HG02642 (cell line): ENCODE results near the gene ZNF462.
"Not testable (repeated sequence)": the region's sequence is repeated elsewhere in the genome, so short reads cannot be mapped to it uniquely, and the experiment has no call there.

ENCODE experiments used
- ATAC-seq: cut with Tn5 transposase; IDR thresholded peaks from one replicate; pipeline ENCODE4 v1.9.1; 2021; ENCODE audit warnings: mild to moderate bottlenecking; ENCODE audit not compliant: unreplicated experiment, poor library complexity

The ZNF462 gene, protein sequence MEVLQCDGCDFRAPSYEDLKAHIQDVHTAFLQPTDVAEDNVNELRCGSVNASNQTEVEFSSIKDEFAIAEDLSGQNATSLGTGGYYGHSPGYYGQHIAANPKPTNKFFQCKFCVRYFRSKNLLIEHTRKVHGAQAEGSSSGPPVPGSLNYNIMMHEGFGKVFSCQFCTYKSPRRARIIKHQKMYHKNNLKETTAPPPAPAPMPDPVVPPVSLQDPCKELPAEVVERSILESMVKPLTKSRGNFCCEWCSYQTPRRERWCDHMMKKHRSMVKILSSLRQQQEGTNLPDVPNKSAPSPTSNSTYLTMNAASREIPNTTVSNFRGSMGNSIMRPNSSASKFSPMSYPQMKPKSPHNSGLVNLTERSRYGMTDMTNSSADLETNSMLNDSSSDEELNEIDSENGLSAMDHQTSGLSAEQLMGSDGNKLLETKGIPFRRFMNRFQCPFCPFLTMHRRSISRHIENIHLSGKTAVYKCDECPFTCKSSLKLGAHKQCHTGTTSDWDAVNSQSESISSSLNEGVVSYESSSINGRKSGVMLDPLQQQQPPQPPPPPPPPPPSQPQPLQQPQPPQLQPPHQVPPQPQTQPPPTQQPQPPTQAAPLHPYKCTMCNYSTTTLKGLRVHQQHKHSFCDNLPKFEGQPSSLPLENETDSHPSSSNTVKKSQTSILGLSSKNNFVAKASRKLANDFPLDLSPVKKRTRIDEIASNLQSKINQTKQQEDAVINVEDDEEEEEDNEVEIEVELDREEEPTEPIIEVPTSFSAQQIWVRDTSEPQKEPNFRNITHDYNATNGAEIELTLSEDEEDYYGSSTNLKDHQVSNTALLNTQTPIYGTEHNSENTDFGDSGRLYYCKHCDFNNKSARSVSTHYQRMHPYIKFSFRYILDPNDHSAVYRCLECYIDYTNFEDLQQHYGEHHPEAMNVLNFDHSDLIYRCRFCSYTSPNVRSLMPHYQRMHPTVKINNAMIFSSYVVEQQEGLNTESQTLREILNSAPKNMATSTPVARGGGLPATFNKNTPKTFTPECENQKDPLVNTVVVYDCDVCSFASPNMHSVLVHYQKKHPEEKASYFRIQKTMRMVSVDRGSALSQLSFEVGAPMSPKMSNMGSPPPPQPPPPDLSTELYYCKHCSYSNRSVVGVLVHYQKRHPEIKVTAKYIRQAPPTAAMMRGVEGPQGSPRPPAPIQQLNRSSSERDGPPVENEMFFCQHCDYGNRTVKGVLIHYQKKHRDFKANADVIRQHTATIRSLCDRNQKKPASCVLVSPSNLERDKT (N-terminal part only)

DNA sequence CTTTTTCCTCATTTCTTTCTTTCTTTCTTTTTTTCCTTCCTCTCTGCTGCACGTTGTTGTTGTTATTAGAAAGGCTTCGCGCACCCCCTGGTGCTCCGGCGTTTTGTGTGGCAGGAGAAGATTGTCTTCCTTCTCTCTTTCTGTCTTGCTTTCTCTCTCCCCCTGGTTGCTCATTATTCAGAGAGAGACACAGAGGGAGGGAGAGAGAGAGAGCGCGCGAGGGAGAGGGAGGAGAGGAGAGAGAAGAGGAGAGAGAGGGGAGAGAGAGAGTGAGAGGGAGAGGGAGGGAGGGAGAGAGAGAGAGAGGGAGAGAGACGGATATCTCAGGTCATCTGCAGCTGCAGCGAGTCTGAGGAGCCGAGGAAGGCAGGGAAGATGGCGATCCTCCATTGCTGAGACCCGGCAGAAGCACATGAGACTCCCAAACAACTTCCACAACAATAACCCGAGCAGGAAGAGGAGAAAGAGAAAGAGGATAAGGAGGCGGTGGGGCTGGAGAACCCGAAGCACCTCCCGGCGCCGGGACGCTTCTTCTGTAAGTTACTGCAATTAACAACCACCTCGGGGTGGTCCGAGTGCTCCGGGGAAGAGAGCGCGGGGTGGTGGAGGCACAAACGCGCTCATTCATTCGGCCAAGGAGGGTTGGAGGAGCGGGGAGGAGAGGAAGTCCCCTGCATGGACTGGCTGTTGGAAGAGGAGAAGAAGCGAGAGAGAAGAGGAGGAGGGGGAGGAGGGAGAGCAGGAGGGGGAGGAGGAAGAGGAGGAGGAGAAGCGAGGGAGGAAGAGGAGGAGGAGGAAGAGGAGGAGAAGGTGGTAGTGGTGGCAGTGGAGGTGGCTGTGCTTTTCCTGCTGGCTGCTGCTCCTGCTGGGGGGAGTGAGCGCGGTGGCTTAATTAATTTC, at the start of gene ZNF462:
Gene ZNF462, plus strand, starts transcription at position 346 of the 900 bp plus-strand sequence. CDS start 60,218 bp downstream, outside the sequence.
- ATAC-seq = no peak

DNA sequence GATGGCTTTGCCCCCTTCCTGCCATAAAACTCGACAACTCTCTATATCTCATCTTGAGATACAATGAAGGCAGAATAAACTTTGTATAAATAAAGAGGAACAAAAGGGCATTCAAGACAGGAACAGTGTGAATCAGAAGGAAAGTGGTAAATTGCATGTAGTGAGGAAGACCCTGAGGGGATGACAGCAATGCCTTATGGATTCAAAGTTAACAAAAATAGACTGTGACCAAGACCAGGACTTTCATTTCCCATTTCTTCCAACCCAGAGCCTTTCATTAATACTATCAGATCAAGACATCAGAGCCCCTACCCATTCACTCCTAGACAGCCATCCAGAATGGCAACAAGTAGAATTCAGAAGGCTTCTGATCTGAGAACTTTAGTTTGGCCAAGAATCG, 46.4 kb upstream of the ZNF462 start:
- ATAC-seq = no peak

DNA sequence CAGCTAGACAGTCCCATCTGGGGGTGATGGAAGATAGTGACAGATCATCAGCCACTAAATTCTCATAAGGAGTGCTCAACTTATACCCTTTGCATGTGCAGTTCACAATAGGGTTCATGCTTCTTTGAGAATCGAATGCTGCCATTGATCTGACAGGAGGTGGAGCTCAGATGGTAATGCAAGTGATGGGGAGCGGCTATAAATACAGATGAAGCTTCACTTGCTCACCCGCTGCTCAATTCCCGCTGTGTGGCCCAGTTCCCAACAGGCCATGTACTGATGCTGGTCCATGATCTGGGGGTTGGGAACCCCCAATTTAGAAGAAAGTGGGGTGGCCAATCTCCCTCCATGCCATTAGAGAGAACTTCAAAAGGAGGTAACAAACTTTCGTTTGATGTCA, 44.9 kb upstream of the ZNF462 start:
- ATAC-seq = no peak

DNA sequence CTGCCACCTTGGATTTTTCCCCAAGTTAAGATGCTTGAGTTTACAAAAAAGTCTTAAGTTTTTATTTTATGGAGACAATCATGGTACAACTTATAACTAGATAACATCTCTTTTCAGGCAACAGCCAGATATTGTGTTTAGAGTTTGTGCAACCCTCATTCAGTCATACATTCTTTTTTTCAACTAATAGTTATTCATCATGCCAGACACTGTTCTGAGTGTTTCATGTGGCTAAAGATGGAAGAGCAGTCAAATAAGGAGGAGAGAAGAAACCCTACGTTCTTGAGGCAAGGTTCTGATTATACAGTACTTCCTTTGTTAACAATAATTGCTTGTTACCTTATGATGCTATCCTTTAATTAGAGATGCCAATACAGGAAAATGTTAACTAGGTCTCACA, 42.1 kb upstream of the ZNF462 start:
- ATAC-seq = no peak

DNA sequence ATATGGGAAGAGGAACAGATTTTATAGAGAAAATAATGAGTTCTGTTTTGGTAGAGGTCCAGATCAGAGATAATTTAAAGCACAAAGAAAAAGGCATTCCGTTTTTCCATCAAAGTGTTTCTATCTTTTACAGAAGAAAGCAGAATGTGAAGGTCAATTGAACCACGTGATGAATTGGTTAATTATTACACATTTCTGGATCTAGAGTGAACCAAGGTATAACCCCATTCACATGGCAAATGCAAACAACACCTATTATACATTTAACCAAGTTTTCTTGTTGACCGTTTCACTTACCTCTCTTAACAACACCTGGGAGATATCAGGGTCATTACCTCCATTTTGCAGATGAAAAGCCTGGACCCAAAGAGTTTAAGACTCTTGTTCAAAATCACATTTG, 34.9 kb upstream of the ZNF462 start:
- ATAC-seq = no peak

DNA sequence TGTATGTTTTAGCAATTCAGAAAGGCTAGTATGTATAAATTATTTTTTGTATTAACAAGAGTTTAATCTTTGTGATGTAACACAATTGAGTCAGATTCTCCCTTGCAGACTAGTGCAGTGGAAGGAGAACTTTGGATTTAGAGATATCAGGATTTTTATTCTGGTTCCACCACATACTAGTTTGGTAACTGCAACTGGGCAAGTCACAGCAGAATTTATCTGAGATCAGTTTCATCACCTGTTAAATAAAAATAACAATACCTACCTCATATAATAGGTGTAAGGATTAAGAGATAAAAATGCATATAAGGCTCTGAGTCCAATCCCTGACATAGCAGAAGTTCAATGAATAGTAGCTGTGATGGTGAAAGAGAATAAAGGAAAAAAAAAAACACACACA, 34.0 kb upstream of the ZNF462 start:
- ATAC-seq = no peak

DNA sequence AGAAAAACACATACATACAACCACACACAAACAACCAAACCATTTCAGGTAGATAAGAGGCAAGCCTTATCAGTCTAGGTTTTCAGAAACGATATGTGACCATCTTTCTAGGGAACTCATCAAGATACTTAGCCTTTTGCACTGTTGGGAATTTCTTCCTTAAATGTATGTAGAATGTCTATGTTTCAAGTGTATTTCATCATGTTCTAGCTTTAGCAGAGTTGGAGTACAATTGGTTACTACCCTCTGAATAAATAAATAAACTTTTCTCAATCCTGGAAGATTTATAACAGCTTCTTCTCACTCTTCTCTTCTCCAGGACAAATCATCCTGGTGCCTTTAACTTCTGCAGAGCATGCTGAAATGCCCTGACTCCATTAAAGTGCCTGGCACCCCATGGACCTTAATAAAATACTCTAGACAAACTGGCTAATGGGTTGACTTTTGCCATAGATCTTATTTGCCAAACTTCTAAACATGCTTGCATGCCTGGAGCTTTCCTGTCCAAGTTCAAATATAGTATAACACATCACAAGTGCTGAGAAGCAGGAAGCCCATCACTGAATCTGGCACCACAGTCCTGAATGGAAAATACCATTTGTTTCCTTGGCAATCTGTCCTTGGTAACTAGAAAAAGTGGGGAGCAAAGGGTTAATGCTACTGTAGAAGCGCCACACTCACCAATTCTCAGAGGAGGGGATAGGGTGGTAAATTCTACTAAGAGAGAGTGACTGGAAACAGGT, 33.1 kb upstream of the ZNF462 start:
- ATAC-seq = no peak

DNA sequence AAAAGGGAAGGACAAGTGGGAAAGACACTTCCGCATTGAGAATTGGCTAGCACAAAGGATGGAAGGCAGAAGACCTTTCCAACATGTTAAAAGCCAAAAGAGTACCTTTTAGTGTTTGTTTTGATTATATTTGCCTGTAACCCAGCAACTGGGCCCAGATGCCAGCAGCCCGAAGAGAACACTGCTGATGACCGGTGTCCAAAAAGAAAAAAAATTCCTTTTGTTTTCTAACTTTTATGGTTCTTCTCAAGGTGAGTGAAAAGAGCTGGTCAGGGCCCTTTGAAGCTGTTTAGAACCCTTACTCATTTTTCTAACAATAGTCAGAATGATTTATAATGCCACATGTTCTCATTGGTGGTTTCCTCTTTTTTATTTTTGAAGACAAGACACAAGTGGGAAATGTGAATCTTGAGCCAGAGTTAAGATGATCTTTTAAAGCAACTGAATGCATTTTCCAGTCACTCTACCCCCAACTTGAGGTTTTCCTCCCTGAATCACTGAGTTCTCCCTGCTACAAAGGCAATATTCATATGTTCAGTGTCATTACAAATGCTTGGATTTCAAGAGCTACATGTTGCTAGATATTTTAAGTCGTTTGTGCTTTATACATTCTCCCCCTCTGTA, 32.3 kb upstream of the ZNF462 start:
- ATAC-seq = no peak

DNA sequence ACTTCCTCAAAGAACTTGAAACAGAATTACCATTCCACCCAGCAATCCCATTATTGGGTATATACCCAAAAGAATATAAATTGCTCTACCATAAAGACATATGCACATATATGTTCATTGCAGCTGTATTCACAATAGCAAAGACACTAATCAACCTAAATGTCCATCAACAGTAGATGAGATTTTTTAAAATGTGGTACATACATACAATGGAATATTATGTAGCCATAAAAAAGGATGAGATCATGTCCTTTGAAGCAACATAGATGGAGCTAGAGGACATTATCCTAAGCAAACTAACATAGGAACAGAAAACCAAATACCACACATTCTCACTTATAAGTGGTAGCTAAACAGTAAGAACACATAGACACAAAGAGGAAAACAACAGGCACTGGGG, 28.1 kb upstream of the ZNF462 start:
- no peak for ATAC-seq

DNA sequence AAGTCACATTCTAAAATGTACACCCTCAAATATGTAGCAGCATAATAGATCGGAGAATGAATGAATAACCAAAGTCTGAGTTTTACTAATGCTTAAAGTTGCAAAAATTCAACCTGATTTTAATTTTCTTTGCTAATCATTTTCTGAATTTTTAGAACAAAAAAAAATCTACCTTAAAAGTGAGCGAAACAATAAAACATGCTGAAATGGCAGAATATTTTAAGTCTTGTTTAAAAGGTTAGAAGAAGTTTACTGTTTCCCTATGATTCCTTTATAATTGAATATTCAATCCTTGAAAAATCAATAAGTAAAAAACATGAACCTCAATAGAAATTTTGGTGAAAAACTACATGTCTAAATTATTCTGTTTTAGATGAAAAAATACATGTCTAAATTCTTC, 27.1 kb upstream of the ZNF462 start:
- ATAC-seq = no peak

DNA sequence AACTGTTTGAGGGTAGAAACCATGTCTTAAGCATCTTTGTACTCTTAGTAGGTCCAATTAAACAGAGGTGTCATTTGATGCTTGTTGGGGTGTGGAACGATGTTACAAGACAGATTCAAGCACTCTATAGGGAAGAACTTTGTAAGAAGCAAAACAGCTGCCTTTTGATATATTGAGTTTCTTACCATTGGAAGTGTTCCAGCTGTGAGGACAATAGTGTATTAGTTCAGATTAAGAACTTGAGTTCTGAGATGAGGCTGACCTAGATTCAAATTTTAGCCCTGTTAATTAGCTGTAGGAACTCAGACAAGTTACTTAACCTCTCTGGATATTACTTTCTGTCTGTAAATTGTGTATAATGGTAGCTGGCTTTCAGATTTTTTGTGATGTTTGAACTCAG, 19.6 kb upstream of the ZNF462 start:
- no peak for ATAC-seq

DNA sequence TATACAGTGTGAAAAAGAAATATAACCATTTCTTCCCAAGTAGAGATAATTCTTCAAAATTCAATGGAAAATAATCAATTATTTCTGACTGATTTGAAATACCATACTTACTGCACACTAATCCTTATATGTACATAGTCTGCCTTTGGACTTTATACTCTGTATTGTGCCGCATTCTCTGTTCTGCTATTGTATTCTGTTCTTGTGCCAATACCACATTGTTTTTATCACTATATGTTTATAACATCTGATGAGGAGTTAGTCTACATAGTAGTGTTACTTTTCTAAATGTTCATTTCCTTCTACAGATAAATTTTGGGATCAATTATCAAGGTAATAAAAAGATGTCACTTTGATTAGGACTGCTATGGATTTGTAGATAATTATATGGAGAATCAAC, 16.7 kb upstream of the ZNF462 start:
- ATAC-seq = no peak

DNA sequence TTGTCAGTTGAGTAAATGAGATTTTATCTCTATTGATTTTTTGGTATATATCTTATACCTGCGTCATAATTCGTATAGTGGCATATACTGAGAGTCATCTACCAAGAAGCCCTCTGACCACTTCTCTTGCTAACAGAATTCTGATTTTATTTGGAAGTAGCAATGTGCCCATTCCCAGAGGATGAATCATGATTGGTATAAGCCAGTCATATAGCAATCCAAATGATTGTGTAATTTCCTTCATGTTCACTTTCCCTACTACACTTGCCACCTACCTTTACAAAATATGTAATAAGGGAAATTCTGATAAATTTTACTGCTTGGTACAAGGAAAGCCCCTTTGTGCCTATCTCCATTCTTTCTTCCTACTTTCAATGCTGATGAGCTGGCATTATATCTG, 16.1 kb upstream of the ZNF462 start:
- ATAC-seq = no peak

DNA sequence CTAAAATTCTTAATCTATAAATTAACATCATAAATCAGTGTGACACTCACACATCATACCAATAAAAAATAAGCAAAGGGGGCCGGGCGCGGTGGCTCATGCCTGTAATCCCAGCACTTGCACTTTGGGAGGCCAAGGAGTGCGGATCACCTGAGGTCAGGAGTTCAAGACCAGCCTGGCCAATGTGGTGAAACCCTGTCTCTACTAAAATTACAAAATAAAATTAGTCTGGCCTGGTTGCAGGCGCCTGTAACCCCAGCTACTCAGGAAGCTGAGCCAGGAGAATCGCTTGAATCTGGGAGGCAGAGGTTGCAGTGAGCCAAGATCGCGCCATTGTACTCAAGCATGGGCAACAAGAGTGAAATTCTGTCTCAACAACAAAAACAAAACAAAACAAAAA, 11.3 kb upstream of the ZNF462 start:
- not testable (repeated sequence) for ATAC-seq

DNA sequence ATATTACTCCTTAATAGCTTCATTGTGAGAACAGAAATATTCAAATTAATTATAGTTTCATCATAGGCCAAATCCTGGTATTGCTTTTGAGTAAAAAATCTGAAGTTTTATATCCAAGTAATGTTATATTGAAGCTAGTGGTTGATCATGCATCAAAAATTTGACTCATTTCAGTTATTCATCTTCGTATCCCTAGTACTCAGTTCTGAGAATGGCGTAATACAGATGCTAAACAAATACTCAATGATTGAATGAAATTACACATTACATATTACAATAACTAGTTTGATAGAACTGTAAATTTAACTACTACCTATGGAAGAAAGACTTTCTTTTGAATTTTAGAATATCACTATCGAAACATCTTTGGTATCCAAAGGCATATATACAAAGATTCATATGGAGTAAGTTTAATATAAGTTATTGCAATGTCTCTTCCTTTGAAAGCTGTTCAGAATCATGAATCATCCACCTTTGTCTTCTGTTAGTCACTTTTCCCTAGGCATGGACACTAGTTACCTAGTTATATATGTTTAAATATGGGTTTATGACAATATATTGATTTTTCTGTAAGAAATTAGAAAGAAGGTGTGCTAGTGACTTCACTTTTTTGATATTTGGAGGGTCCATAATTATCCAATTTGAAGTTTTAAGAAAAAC, 5.0 kb upstream of the ZNF462 start:
- ATAC-seq = no peak

DNA sequence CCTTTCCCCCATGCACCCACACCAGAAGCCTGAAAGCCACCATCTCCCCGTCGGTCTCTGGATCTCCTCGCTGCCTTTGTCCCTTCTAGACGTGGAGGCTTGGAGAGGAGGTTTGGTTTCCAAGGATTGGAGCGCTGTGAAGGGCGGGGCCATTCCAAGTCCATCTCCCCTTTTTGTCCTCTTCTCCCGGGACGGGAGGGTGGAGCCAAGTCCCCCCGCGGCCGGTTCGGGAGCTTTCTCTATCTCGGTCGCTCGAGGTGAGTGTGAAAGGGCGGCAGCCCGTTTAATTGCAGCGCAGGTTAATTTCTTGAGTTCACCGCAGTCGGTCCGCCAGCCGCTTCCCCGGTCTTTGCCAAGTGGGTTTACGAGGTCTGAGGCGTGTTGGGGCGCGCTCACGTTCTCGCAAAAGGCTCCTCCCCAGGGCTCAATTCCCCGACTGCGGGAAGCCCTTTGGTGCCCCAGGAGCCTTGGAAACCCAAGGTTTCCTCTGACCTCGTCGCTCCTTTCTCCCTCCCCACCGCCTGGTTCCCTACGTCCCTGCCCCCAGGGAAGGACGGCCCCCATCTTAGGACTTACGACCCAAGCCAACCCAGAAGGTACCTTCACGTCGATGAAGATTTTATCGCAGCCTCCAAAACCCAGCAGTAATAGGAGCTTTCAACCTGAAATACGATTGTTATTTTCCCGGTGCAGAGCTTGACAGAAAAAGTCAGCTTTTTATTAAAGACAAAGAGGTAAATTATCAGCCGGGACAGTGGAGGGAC, 2.8 kb upstream of the ZNF462 start:
- ATAC-seq = no peak
